ENCODE measurements around the gene ZNF746. TPM values are rescaled to one million over a fixed set of nuclear protein-coding genes. Genes with fewer than 3 reads are reported as not detected.

Gene ZNF746
- total and polyA plus RNA-seq, 10 of the 15 experiments (the other 5 are each of a cell fraction or from before 2014, with no cell fraction given), result 1.2 to 19.0 (median 6.3) TPM

DNA sequence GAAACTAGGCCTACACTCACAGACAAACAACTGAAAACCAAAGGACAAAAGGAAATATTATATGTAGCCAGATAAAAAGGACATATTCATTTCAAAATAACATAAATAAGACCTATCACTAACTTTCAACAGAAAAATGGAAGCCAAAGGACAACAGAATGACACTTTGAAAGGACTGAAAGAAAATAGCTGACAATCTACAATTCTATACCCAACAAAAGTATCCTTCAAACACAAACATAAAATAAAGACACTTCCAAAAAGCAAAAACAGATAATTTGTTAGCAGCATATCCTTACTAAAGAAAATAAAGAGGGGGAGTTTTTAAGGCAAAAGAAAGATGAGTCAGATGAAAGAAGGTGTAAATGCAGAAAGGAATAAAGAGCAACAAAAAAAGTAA is 7.9 kb upstream of the ZNF746 start:
- POLR2A ChIA-PET, result no interaction called here

More for the DNA sequence above, 7.9 kb upstream of the ZNF746 start:
- Histone ChIP-seq H3K9ac (ENCODE audit: control insufficient read depth, insufficient read depth, low read length) (no peak overlapping the region), H3K27ac (ENCODE audit: control insufficient read depth, insufficient read depth) (no peak overlapping the region), H3K4me2 (ENCODE audit: control insufficient read depth, insufficient read depth) (no peak overlapping the region), H4K20me1 (ENCODE audit: control insufficient read depth, insufficient read depth) (no peaks in the 10 kb centered on the region), H3K9me3 (replicated peaks; ENCODE audit: control insufficient read depth, insufficient read depth, low read length) (peaks cover 8% of the 10 kb centered on the region; the same call in 2 of the 3 replicates), H2AFZ (ENCODE audit: control insufficient read depth, low read depth, low read length) (no peak overlapping the region), H3K27me3 (replicated peaks in 1 of 2; ENCODE audit: control insufficient read depth in 2 of 2, insufficient read depth in 2 of 2, low read length in 1 of 2) (no peaks in the 10 kb centered on the region), H3K79me2 (ENCODE audit: control insufficient read depth, insufficient read depth, low read length) (no peaks in the 10 kb centered on the region), H3K4me1 (ENCODE audit: control insufficient read depth, insufficient read depth, low read length) (no peaks in the 10 kb centered on the region), H3K36me3 (ENCODE audit: control insufficient read depth in 2 of 2, insufficient read depth in 2 of 2, low read length in 1 of 2) (no peaks in the 10 kb centered on the region; a peak in 1 of 4 replicates), H3K4me3 (no peak overlapping the region)
- DNase-seq (ENCODE audit: low read depth, low spot score), result no peak
- no peak for FAIRE-seq
- RAD21 ChIA-PET (ENCODE audit: unreplicated experiment), result no interaction called here
- no peak for TF ChIP-seq WRNIP1 (IDR thresholded peaks at IDR 0.05; ENCODE audit: borderline replicate concordance, low read depth, low read length)
- no peak for TF ChIP-seq HDGF (IDR thresholded peaks at IDR 0.05)
- TF ChIP-seq STAT3 (IDR thresholded peaks at IDR 0.05; ENCODE audit: low read depth, low read length), result no peak
- TF ChIP-seq POLR2AphosphoS5 (IDR thresholded peaks at IDR 0.05; ENCODE audit: low read length), result no peak
- TF ChIP-seq, protein P1, sequence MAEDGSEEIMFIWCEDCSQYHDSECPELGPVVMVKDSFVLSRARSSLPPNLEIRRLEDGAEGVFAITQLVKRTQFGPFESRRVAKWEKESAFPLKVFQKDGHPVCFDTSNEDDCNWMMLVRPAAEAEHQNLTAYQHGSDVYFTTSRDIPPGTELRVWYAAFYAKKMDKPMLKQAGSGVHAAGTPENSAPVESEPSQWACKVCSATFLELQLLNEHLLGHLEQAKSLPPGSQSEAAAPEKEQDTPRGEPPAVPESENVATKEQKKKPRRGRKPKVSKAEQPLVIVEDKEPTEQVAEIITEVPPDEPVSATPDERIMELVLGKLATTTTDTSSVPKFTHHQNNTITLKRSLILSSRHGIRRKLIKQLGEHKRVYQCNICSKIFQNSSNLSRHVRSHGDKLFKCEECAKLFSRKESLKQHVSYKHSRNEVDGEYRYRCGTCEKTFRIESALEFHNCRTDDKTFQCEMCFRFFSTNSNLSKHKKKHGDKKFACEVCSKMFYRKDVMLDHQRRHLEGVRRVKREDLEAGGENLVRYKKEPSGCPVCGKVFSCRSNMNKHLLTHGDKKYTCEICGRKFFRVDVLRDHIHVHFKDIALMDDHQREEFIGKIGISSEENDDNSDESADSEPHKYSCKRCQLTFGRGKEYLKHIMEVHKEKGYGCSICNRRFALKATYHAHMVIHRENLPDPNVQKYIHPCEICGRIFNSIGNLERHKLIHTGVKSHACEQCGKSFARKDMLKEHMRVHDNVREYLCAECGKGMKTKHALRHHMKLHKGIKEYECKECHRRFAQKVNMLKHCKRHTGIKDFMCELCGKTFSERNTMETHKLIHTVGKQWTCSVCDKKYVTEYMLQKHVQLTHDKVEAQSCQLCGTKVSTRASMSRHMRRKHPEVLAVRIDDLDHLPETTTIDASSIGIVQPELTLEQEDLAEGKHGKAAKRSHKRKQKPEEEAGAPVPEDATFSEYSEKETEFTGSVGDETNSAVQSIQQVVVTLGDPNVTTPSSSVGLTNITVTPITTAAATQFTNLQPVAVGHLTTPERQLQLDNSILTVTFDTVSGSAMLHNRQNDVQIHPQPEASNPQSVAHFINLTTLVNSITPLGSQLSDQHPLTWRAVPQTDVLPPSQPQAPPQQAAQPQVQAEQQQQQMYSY (CRISPR knock-in tag; IDR thresholded peaks at IDR 0.05), result no peak
- TF ChIP-seq, protein P2, sequence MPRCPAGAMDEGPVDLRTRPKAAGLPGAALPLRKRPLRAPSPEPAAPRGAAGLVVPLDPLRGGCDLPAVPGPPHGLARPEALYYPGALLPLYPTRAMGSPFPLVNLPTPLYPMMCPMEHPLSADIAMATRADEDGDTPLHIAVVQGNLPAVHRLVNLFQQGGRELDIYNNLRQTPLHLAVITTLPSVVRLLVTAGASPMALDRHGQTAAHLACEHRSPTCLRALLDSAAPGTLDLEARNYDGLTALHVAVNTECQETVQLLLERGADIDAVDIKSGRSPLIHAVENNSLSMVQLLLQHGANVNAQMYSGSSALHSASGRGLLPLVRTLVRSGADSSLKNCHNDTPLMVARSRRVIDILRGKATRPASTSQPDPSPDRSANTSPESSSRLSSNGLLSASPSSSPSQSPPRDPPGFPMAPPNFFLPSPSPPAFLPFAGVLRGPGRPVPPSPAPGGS (IDR thresholded peaks at IDR 0.05; ENCODE audit: borderline replicate concordance, insufficient read depth, low read depth, low read length, poor library complexity, severe bottlenecking), result no peak
- TF ChIP-seq NFXL1 (IDR thresholded peaks at IDR 0.05; ENCODE audit: borderline replicate concordance), result no peak
- ATAC-seq, result no peak
- in situ Hi-C loops (cut with MboI) (no loop called here), intact Hi-C loops (cut with micrococcal nuclease; ENCODE audit: unreplicated experiment) (no loop called here)
- CTCF ChIA-PET, result no interaction called here
- BruUV-seq (replicated peaks), result no TSS peak
- SMC1A ChIA-PET (ENCODE audit: uncharacterized antibody, unreplicated experiment), result no interaction called here
